Measurements from ENCODE around the gene CARS1. TPM values are rescaled to one million over a fixed set of nuclear protein-coding genes. Genes with fewer than 3 reads are reported as not detected.

The CARS1 gene
- total and polyA plus RNA-seq, 10 of the 15 experiments (the other 5 are each of a cell fraction or from before 2014, with no cell fraction given), result 7.8 to 60.6 (median 45.7) TPM

- no peaks in the 10 kb centered on the region for H3K4me1 ChIP-seq (ENCODE audit: control insufficient read depth, insufficient read depth, low read length)
- no peak overlapping the region for H3K27ac ChIP-seq (ENCODE audit: control insufficient read depth, insufficient read depth)
- no peaks in the 10 kb centered on the region for H3K9me3 ChIP-seq (replicated peaks; ENCODE audit: control insufficient read depth, insufficient read depth, low read length)
- peaks cover 0 to 1% of the 10 kb centered on the region in 2 experiments; a peak in 3 of 4 replicates for H3K36me3 ChIP-seq (ENCODE audit: control insufficient read depth in 2 of 2, insufficient read depth in 2 of 2, low read length in 1 of 2)
- no TSS peak for BruUV-seq (replicated peaks)
- ChIA-PET CTCF (interaction anchor here (1.1 kb wide), 1 partner anchor 65 kb away, joined by 3 read pairs; no protein-coding TSS in a partner anchor), RAD21 (ENCODE audit: unreplicated experiment) (no interaction called here), SMC1A (ENCODE audit: uncharacterized antibody, unreplicated experiment) (no interaction called here), POLR2A (no interaction called here)
- ATAC-seq, result no peak
- no peak for FAIRE-seq
- H3K4me3 ChIP-seq, result no peak overlapping the region
- no peak overlapping the region for H3K9ac ChIP-seq (ENCODE audit: control insufficient read depth, insufficient read depth, low read length)
- WGBS (ENCODE audit: insufficient coverage, insufficient replicate concordance, low lambda C conversion rate, missing lambda C conversion rate), result 92% methylated on average over 12 of the region's 13 CpGs
- H3K4me2 ChIP-seq (ENCODE audit: control insufficient read depth, insufficient read depth), result no peak overlapping the region
- intact Hi-C loops (cut with micrococcal nuclease; ENCODE audit: unreplicated experiment), result no loop called here
- peaks cover 21% of the 10 kb centered on the region for H3K79me2 ChIP-seq (ENCODE audit: control insufficient read depth, insufficient read depth, low read length)
- in situ Hi-C loops (cut with MboI), result no loop called here
- no peaks in the 10 kb centered on the region for H3K27me3 ChIP-seq (replicated peaks in 1 of 2; ENCODE audit: control insufficient read depth in 2 of 2, insufficient read depth in 2 of 2, low read length in 1 of 2)
- TF ChIP-seq BMI1 (IDR thresholded peaks at IDR 0.05; ENCODE audit: borderline replicate concordance) (no peak), CBFB (IDR thresholded peaks at IDR 0.05; ENCODE audit: low read depth) (no peak), POLR2A (IDR thresholded peaks at IDR 0.05; ENCODE audit: low read depth, low read length) (no peak), CTCF (IDR thresholded peaks at IDR 0.05 in 2 of 3, conservative IDR thresholded peaks at IDR 0.05 in 1 of 3; ENCODE audit: control insufficient read depth in 2 of 3, extremely low read depth in 1 of 3, insufficient read depth in 1 of 3, low read depth in 3 of 3, low read length in 3 of 3) (no peak), SMAD5 (IDR thresholded peaks at IDR 0.05; ENCODE audit: low read depth) (no peak), YY1 (IDR thresholded peaks at IDR 0.05; ENCODE audit: low read depth, low read length) (no peak), RAD21 (IDR thresholded peaks at IDR 0.05; ENCODE audit: insufficient read depth, low read depth, low read length) (no peak), CBX3 (IDR thresholded peaks at IDR 0.05; ENCODE audit: borderline replicate concordance, low read depth) (no peak)
- DNase-seq (ENCODE audit: low read depth, low spot score), result no peak
- H4K20me1 ChIP-seq (ENCODE audit: control insufficient read depth, insufficient read depth), result no peaks in the 10 kb centered on the region
- H2AFZ ChIP-seq (ENCODE audit: control insufficient read depth, low read depth, low read length), result no peak overlapping the region
Measured at GRCh38 chr11:2995031-2995561, 62.1 kb downstream of the CARS1 start.

Data from GM12878 (cell line).